AG08395 (cell line): ENCODE measurements around the gene SRGAP1.
"Not testable (repeated sequence)": the region's sequence is repeated elsewhere in the genome, so short reads cannot be mapped to it uniquely, and the experiment has no call there.

Source experiments
- DNase-seq: peaks from one replicate; pipeline ENCODE4 v3.0.0; 2012; ENCODE audit warnings: mixed read lengths, low spot score

Gene SRGAP1

GRCh38 chr12:64171715-64172114 lies 327.2 kb downstream of the SRGAP1 start:
- DNase-seq: peak; percentile 76

GRCh38 chr12:64172143-64172970 lies 327.9 kb downstream of the SRGAP1 start:
- DNase-seq: no peak

GRCh38 chr12:64173456-64173855 lies 329.0 kb downstream of the SRGAP1 start:
- no peak for DNase-seq

GRCh38 chr12:64175254-64175945 lies 330.9 kb downstream of the SRGAP1 start:
- DNase-seq: peak; percentile 46

- no peak for DNase-seq
Measured at GRCh38 chr12:64177001-64177400, 332.5 kb downstream of the SRGAP1 start.

GRCh38 chr12:64178122-64178521 lies 333.6 kb downstream of the SRGAP1 start:
- DNase-seq: peak; percentile 64

GRCh38 chr12:64180951-64181350 lies 336.5 kb downstream of the SRGAP1 start:
- peak; percentile 57 for DNase-seq

- DNase-seq: peak; percentile 87
Measured at GRCh38 chr12:64181430-64182291, 337.2 kb downstream of the SRGAP1 start.

- DNase-seq: no peak
Measured at GRCh38 chr12:64184216-64184615, 339.7 kb downstream of the SRGAP1 start.

- DNase-seq: no peak
Measured at GRCh38 chr12:64186789-64187188, 342.3 kb downstream of the SRGAP1 start.

- peak; percentile 54 for DNase-seq
Measured at GRCh38 chr12:64187370-64187769, 342.9 kb downstream of the SRGAP1 start.

- DNase-seq: no peak
Measured at GRCh38 chr12:64187794-64188193, 343.3 kb downstream of the SRGAP1 start.

- DNase-seq: no peak
Measured at GRCh38 chr12:64189530-64189929, 345.0 kb downstream of the SRGAP1 start.

GRCh38 chr12:64190140-64190539 lies 345.6 kb downstream of the SRGAP1 start:
- no peak for DNase-seq

GRCh38 chr12:64192644-64193444 lies 348.3 kb downstream of the SRGAP1 start:
- DNase-seq: no peak

GRCh38 chr12:64193931-64194330 lies 349.4 kb downstream of the SRGAP1 start:
- DNase-seq: no peak

- no peak for DNase-seq
Measured at GRCh38 chr12:64194333-64195149, 350.0 kb downstream of the SRGAP1 start.

GRCh38 chr12:64195841-64196240 lies 351.3 kb downstream of the SRGAP1 start:
- DNase-seq: not testable (repeated sequence)

GRCh38 chr12:64203036-64203435 lies 358.5 kb downstream of the SRGAP1 start:
- no peak for DNase-seq

- no peak for DNase-seq
Measured at GRCh38 chr12:64203775-64204174, 359.3 kb downstream of the SRGAP1 start.

GRCh38 chr12:64205542-64205941 lies 361.0 kb downstream of the SRGAP1 start:
- DNase-seq: no peak
